WI38 (cell line): Measurements from ENCODE around the gene EFCAB3.
"Not testable (repeated sequence)": the region's sequence is repeated elsewhere in the genome, so short reads cannot be mapped to it uniquely, and the experiment has no call there.

ENCODE experiments used
- H3K4me3 ChIP-seq: 2 replicates; pipeline ENCODE4 v1.5.1; 2011; ENCODE audit warnings: low read depth, mild to moderate bottlenecking, control low read depth, low read length
- CTCF ChIP-seq: IDR thresholded peaks from 2 replicates; pipeline ENCODE4 v1.5.1; 2012; ENCODE audit warnings: low read depth, mild to moderate bottlenecking, control low read depth, low read length

Gene EFCAB3

DNA sequence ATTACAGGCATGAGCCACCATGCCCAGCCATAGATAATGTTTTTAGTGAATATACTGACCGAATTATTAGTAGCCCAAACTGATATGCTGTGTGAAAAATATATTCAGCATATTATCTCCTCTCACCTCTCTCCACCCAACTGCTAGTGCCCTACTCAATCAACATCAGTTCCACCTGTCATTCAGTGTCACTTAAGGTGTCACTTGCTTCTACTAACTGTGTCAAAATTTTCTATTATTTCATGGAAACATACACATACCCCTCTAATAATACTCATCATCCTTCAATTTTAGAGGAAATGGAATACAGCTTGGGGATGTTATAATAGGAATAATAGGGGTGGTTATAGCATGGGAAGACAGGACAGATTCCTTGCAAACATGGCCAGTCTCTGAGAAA, 12.6 kb downstream of the EFCAB3 start:
- no peak overlapping the region for H3K4me3 ChIP-seq
- no peak for TF ChIP-seq CTCF

DNA sequence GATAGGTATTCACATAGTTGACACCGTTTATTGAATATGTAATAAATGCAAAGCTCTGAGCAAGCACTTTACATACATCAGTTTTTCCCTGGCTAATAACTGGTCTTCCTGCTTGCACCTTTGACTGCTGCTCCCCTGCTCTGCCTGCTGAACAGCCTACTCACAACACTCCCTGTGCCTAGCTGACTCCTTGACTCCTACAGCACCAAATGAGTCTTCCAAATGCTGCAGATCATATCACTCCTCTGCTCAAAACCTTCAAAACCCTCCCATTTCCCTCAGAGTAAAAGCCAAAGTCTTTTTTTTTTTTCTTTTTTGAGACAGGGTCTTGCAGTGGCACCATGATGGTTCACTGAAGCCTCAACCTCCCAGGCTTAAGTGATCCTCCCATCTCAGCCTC, 18.5 kb downstream of the EFCAB3 start:
- H3K4me3 ChIP-seq: no peak overlapping the region
- TF ChIP-seq CTCF: no peak

- TF ChIP-seq CTCF: no peak
- H3K4me3 ChIP-seq: no peak overlapping the region
These were observed 25.1 kb downstream of the EFCAB3 start for GRCh38 chr17:62405451-62405850.

- not testable (repeated sequence) for H3K4me3 ChIP-seq
These were observed 32.7 kb downstream of the EFCAB3 start for GRCh38 chr17:62413090-62413489.

DNA sequence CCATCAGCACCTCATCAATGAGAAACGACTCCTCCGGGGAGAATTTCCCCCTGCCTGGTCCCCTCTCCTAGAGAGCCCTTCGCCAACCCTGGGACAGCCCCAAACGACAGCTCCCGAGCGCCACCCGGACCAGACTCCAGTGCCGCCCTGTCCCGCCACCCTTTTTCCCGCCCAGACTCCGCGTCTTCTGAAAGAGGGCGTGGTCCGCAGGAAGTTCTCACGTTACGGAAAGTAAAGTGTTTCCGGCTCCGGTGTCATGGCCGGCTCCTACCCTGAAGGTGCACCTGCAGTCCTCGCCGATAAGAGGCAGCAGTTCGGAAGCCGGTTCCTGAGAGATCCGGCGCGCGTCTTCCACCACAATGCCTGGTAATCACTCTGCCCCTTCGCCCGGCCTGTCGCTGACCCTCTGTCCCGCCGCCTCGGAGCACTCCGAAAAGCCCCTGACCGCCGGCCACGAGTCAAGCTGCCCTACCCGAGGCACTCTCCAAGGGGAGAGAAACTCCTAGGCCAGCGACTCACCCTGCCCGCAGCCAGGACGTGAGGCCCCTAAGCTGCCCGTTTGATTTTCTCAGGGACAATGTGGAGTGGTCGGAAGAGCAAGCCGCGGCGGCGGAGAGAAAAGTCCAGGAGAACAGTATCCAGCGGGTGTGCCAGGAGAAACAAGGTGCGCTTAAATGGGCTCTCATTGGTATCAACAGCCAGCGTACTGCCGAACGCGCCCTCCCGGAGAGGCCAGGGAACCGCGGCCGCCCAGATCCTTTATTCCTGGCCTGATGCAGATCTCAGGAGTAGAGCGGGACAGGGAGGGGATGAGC, 43.5 kb downstream of the EFCAB3 start, which contains the start of gene METTL2A:
Gene METTL2A, plus strand, starts transcription at position 251 of the 815 bp plus-strand sequence. Its CDS starts 6 bp downstream, at position 257.
- peak within 1 kb of the TSS; percentile 76 for H3K4me3 ChIP-seq

DNA sequence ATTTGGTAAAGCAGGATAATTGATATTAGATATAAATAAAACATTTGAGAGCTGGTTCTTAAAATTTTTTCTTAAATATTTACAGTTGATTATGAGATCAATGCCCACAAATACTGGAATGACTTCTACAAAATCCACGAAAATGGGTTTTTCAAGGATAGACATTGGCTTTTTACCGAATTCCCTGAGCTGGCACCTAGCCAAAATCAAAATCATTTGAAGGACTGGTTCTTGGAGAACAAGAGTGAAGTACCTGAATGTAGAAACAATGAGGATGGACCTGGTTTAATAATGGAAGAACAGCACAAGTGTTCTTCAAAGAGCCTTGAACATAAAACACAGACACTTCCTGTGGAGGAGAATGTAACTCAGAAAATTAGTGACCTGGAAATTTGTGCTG, 45.9 kb downstream of the EFCAB3 start:
- not testable (repeated sequence) for H3K4me3 ChIP-seq

DNA sequence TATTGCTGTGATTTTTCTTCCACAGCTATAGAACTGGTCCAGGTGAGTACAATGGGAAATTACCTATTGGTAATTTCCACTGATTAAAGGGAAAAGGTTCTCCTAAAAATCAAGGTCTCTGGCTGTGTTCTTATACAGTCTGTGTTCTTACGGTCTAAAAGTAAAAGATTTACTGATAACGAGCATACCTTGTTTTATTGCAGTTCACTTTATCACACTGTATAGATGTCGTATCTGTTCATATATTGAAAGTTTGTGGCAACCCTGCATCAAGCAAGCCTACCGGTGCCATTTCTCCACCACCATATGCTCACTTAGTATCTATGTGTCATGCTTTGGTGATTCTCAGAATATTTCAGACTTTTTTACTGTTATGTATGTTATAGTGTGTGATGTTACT, 54.9 kb downstream of the EFCAB3 start:
- H3K4me3 ChIP-seq: not testable (repeated sequence)

- H3K4me3 ChIP-seq: not testable (repeated sequence)
These were observed 60.8 kb downstream of the EFCAB3 start for GRCh38 chr17:62441181-62441580.

DNA sequence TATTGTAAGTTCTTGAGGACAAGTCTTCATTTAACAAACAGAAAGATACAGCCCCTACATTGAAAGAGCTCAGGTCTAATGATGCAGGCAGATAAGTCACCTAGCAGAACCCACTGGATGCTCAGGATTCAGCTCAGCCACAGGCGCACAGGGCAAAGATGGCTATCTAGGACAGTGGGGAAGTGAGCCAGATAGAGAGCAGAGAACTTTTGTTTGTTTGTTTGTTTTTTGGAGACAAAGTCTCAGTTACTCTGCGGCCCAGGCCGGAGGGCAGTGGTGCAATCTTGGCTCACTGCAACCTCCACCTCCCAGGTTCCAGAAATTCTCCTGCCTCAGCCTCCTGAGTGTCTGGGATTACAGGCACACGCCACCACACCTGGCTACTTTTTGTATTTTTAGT, 63.7 kb downstream of the EFCAB3 start:
- H3K4me3 ChIP-seq: no peak overlapping the region
- TF ChIP-seq CTCF: no peak

GRCh38 chr17:62445791-62446190, 65.4 kb downstream of the EFCAB3 start:
- H3K4me3 ChIP-seq: not testable (repeated sequence)

GRCh38 chr17:62452195-62452594, 71.8 kb downstream of the EFCAB3 start:
- H3K4me3 ChIP-seq: not testable (repeated sequence)

- not testable (repeated sequence) for H3K4me3 ChIP-seq
These were observed 72.7 kb downstream of the EFCAB3 start for GRCh38 chr17:62453041-62453440.

GRCh38 chr17:62453656-62454055, 73.3 kb downstream of the EFCAB3 start:
- not testable (repeated sequence) for H3K4me3 ChIP-seq

GRCh38 chr17:62454111-62454510, 73.8 kb downstream of the EFCAB3 start:
- not testable (repeated sequence) for H3K4me3 ChIP-seq
